ENCODE data around the gene MMS22L. TPM values are rescaled to one million over a fixed set of nuclear protein-coding genes. Genes with fewer than 3 reads are reported as not detected.
A peak's percentile ranks its signal among the peaks of the same experiment; 100 is the strongest.

MMS22L gene
- total RNA-seq, 1 experiment from 2014 or later = 52.8 TPM

- Histone ChIP-seq H4K5ac (ENCODE audit: insufficient read length, low read depth, low read length) (no peak overlapping the region), H3K27ac (ENCODE audit: insufficient read length, low read depth, low read length) (no peak overlapping the region), H3K79me1 (ENCODE audit: insufficient read depth, low read depth, low read length, poor library complexity, severe bottlenecking) (no peaks in the 10 kb centered on the region), H3K4me2 (ENCODE audit: insufficient read depth, insufficient read length, low read length) (no peak overlapping the region), H4K8ac (replicated peaks; ENCODE audit: insufficient read length, low read depth, low read length) (no peak overlapping the region), H3K23me2 (ENCODE audit: insufficient read length, low read depth, low read length, poor library complexity, severe bottlenecking) (peaks cover 6% of the 10 kb centered on the region), H3K56ac (ENCODE audit: insufficient read length, low read depth, low read length) (no peak overlapping the region), H2BK15ac (ENCODE audit: low read depth, low read length) (no peak overlapping the region), H3K9ac (ENCODE audit: extremely low read depth, insufficient read length, low read length) (no peak overlapping the region), H3K23ac (ENCODE audit: insufficient read length, low read depth, low read length) (no peak overlapping the region), H3K27me3 (ENCODE audit: insufficient read depth, low read length) (no peaks in the 10 kb centered on the region), H3K14ac (ENCODE audit: insufficient read depth, low read length) (no peak overlapping the region), H2BK5ac (ENCODE audit: insufficient read length, low read length) (no peak overlapping the region), H2AK5ac (ENCODE audit: insufficient read length, low read length) (no peak overlapping the region), H3K18ac (ENCODE audit: insufficient read length, low read depth, low read length) (no peak overlapping the region), H4K20me1 (ENCODE audit: control insufficient read depth, insufficient read depth, insufficient read length) (no peaks in the 10 kb centered on the region), H2BK12ac (ENCODE audit: insufficient read length, low read depth, low read length) (no peak overlapping the region), H4K91ac (ENCODE audit: insufficient read length, low read depth, low read length) (no peak overlapping the region), H3T11ph (ENCODE audit: low read length) (no peak overlapping the region), H3K4me1 (ENCODE audit: insufficient read depth, low read length) (no peaks in the 10 kb centered on the region), H2BK20ac (ENCODE audit: low read depth, low read length, poor library complexity, severe bottlenecking) (no peak overlapping the region), H3K4ac (ENCODE audit: low read depth, low read length) (no peak overlapping the region), H3K9me3 (ENCODE audit: control insufficient read depth, low read depth, low read length) (no peaks in the 10 kb centered on the region), H2AFZ (ENCODE audit: low read length) (no peak overlapping the region), H3K79me2 (ENCODE audit: insufficient read depth, low read length) (peaks cover 3% of the 10 kb centered on the region; the same call in 1 of the 2 replicates), H2BK120ac (ENCODE audit: low read depth, low read length, poor library complexity, severe bottlenecking) (no peak overlapping the region)
- no peak for TF ChIP-seq CTCF (conservative IDR thresholded peaks at IDR 0.05)
- H3K9me3 Mint-ChIP-seq = no peaks in the 10 kb centered on the region
- H3K36me3 Mint-ChIP-seq (ENCODE audit: insufficient read depth in 1 of 3, low read depth in 3 of 3) = peaks cover 27 to 44% (median 43%) of the 10 kb centered on the region in 3 experiments
- no peaks in the 10 kb centered on the region for H3K27me3 Mint-ChIP-seq (ENCODE audit: low read depth)
- peaks cover 19 to 23% of the 10 kb centered on the region in 2 experiments for H3K4me1 Mint-ChIP-seq
- no CpG with 5 or more reads among the region's 1 CpG for WGBS (ENCODE audit: extremely low coverage, insufficient read length, low lambda C conversion rate)
- DNase-seq = no peak
- H3K4me3 Mint-ChIP-seq = peak overlapping the region; percentile 90 to 98; a peak in 3 of 5 replicates
- H3K27ac Mint-ChIP-seq = peak overlapping the region in 2 of 3 experiments; percentile 32 to 44; a peak in 3 of 7 replicates
Measured at GRCh38 chr6:97280766-97281165, 2.2 kb downstream of the MMS22L start.

Data from H9 (cell line).